ENCODE measurements around the gene NCBP2.

NCBP2 gene

GRCh38 chr3:196941729-196942225, 551 bp downstream of the NCBP2 start:
- no peak for DNase-seq (ENCODE audit: low spot score)

- DNase-seq (ENCODE audit: low spot score): no peak
Observed at GRCh38 chr3:196938576-196938975, 3.8 kb downstream of the NCBP2 start.

- DNase-seq (ENCODE audit: low spot score): no peak
Observed at GRCh38 chr3:196938124-196938523, 4.2 kb downstream of the NCBP2 start.

GRCh38 chr3:196936288-196936687, 6.0 kb downstream of the NCBP2 start:
- DNase-seq (ENCODE audit: low spot score): no peak

GRCh38 chr3:196932600-196932999, 9.7 kb downstream of the NCBP2 start:
- DNase-seq (ENCODE audit: low spot score): no peak

- no peak for DNase-seq (ENCODE audit: low spot score)
Observed at GRCh38 chr3:196931828-196932587, 10.3 kb downstream of the NCBP2 start.

GRCh38 chr3:196931157-196931556, 11.2 kb downstream of the NCBP2 start:
- no peak for DNase-seq (ENCODE audit: low spot score)

GRCh38 chr3:196927571-196928453, 14.5 kb downstream of the NCBP2 start:
- DNase-seq (ENCODE audit: low spot score): no peak

- DNase-seq (ENCODE audit: low spot score): no peak
Observed at GRCh38 chr3:196920733-196921132, 21.6 kb downstream of the NCBP2 start.

- no peak for DNase-seq (ENCODE audit: low spot score)
Observed at GRCh38 chr3:196918968-196919367, 23.4 kb downstream of the NCBP2 start.

GRCh38 chr3:196916995-196917394, 25.3 kb downstream of the NCBP2 start:
- DNase-seq (ENCODE audit: low spot score): no peak

- no peak for DNase-seq (ENCODE audit: low spot score)
Observed at GRCh38 chr3:196916221-196916620, 26.1 kb downstream of the NCBP2 start.

- no peak for DNase-seq (ENCODE audit: low spot score)
Observed at GRCh38 chr3:196915375-196915774, 27.0 kb downstream of the NCBP2 start.

- DNase-seq (ENCODE audit: low spot score): no peak
Observed at GRCh38 chr3:196914866-196915265, 27.5 kb downstream of the NCBP2 start.

- no peak for DNase-seq (ENCODE audit: low spot score)
Observed at GRCh38 chr3:196903740-196904139, 38.6 kb downstream of the NCBP2 start.

GRCh38 chr3:196902296-196902695, 40.0 kb downstream of the NCBP2 start:
- peak; percentile 53 for DNase-seq (ENCODE audit: low spot score)

- DNase-seq (ENCODE audit: low spot score): no peak
Observed at GRCh38 chr3:196901768-196902167, 40.6 kb downstream of the NCBP2 start.

- DNase-seq (ENCODE audit: low spot score): no peak
Observed at GRCh38 chr3:196896229-196896628, 46.1 kb downstream of the NCBP2 start.

- DNase-seq (ENCODE audit: low spot score): no peak
Observed at GRCh38 chr3:196894557-196895295, 47.6 kb downstream of the NCBP2 start.

GRCh38 chr3:196889844-196890708, 52.3 kb downstream of the NCBP2 start:
- no peak for DNase-seq (ENCODE audit: low spot score)

GRCh38 chr3:196886144-196886543, 56.2 kb downstream of the NCBP2 start:
- DNase-seq (ENCODE audit: low spot score): no peak
